ENCODE results near the gene NR6A1.

The NR6A1 gene

DNA sequence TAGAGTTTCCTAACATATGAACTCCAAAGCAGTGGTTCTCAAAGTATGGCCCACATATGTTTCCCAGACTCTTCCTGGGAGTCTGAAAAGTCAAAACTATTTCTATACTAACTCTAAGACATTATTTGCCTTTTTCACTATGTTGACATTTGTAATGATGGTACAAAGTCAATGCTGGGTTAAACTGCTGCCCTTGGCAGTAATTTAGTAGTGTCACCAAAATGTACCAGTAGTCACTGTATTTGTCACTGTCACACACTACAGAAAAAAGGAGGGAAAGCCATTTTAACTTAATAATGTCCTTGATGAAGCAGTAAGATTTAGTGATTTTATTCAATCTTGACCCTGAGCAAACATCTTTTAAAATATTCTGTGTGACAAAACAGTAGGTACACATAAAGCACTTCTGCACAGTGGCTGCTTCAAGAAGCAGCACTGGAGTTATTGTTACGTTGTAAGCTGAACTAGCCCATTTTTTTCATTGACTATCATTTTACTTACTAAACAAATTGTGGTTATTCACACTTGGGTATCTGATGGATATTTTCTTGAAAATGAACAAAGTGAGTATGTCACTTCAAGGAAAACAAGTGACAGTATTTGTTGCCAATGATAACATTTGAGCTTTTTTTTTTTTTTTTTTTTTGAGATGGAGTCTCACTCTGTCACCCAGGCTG, 90.3 kb downstream of the NR6A1 start:
- DNase-seq: no peak

DNA sequence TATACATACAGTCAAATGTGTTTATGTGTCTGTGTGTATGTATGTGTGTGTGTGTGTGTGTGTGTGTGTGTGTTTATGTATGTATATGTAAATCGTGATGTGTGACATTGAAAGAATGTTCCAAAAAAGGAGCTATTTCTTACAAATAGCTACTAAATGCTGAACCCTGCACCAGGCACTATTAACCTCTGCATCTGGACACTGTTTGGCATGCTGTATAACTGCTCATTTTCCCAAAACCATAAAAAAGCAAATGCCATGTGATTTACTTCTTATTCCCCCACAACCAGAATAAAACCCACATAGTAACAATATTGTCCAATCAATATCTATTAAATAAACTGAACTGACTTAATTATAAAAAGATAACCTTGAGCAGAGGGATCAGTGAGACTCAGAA, 91.1 kb downstream of the NR6A1 start:
- DNase-seq: no peak

DNA sequence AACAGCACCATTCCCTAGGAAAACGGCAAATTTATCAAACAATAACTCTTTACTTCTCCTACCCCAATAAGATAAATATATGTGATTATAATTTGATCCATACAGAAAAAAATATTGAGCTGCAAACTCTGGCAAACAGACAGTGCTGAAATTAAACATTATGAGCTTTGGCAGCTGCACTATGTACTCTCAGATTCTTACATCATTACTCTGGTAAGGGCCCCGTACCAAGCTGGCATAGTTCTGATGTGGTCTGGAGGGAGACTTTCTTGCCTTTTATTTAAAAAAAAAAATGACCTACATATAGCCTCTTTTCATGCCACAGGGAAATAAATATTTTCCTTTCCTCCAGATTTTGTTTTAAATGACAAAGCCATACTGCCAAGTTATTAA, 95.0 kb downstream of the NR6A1 start:
- DNase-seq: no peak

DNA sequence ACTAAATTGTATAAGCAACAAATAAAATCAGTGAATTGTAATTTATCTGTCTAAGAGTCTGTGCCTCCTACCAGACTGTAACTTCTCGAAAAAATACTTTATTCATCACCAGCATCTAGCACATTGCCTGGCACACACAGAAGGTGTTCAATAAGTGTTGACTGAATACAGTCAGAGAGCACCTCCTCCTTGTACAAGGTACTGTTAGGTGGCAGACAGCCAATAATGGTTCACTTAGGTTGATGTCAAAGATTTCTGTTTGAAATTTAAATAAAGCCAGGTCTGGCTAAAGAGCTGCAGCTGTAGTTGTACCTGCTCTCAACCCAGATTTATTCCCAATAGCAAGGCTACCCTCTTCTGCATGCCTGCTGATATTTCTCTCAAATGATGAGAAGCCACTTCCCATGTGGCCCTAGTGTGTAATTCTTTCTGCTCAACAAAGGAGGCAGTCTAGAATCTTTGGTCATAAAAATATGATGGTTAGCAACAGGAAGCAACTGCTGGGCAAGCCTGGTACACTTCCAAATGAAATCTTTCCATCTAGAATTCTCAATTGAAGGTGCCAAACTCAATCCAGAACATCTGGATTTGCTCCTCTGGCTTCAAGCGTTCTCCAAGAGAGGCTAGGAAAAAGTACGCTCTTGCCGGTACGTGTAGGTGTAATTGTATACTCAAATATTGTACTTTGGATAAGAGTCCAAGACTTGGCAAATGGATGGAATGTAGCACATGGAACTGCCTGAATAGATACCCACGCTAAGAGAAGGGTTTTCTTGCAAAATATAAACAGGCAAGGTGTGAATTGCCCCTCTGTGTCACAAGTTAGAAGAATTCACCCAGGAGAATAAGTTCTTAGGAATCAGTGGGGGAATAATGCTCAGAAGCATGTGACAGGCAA, 95.6 kb downstream of the NR6A1 start:
- no peak for DNase-seq

DNA sequence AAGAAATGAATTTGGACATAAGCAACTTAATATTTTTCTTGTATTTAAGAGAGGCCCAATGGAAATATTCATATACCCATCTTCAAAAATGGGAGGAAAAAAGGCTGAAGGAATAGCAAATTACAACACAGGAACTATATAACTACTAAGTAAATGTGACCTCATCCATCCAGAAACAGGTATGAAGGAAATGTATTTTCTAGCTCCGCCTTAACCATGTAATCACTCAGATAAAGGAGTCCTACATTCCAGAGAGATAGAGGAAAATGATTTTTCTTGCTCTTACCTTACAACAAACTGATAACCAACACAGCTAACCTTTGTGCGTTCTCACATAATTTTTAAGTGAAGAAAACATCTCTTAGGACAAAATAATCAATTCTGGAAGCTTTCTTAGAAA, 96.5 kb downstream of the NR6A1 start:
- no peak for DNase-seq

DNA sequence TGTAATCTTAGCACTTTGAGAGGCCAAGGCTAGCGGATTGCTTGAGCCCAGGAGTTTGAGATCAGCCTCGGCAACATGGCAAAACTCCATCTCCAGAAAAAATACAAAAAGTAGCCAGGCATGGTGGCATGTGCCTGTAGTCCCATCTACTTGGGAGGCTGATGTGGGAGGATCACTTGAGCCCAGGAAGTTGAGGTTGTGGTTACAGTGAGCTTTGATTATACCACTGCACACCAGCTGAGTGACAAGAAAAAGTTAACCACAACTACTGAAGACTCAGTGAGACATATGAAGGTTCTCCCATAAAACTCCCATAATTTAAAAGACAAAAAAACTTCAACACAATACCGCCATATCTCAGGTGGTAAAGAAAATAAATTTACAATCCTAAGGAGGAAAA, 98.0 kb downstream of the NR6A1 start:
- no peak for DNase-seq

DNA sequence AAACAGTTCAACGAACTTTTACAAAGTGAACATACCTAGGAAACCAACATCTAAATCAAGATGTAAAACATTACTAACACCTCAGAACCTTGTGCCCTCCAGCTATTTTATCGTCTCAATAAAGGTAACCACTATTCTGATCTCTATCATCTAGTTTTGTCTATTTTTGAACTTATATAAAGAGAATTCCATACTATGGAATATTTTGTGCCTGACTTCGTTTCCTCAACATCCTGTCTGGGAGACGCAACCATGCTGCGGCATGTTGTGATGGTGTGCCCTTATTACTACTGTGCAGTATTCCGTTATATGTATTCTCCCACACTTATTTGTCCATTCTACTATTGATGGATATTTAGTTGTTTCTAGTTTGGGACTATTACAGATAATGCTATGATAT, 99.2 kb downstream of the NR6A1 start:
- no peak for DNase-seq

DNA sequence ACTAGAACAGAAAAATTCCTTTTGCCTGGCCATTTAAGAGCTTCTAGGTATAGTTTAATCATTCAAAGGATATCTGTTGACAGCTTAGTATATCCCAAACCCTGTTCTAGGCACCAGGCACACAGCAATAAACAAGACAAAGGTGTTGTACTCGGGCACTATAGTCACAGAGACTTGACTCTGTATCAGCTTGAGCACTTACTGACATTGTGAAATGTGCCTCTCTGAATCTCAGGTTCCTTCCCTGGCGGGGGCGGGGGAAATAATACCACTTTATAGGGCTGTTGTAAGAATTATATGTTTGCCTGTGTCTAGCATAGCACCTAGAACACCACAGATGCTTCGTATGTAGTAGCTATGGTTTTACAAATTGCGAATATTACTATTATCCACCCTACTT, 104.5 kb downstream of the NR6A1 start:
- DNase-seq: no peak

DNA sequence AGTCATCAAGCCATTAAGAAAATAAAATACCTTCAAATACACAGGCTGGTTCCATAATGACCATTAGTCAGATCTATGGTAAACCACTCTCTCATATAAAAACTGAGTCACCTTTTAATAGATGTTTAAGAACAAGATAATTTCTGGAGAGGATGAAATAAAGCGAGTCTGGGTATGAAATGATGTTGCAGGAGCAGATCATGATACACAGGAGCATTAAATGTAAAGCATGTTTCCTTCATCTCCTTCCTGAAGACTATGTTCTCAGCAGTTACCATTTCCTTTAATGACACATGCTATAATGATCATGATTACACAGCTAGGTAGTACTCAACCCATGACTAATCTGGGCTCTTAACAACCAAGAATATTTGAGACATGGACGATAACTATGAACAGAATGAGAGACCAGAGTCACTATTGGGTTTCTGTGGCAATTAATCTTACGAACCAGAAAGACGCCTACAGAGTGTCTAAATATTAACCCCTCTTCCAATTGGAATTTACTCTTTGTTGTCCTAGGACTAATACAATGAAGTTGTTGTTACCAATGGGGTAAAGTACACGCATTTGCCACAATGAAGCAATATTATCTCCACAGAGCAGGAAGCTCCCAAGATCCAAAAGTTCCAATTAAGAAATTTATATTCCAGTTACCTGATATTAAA, 105.6 kb downstream of the NR6A1 start:
- no peak for DNase-seq

DNA sequence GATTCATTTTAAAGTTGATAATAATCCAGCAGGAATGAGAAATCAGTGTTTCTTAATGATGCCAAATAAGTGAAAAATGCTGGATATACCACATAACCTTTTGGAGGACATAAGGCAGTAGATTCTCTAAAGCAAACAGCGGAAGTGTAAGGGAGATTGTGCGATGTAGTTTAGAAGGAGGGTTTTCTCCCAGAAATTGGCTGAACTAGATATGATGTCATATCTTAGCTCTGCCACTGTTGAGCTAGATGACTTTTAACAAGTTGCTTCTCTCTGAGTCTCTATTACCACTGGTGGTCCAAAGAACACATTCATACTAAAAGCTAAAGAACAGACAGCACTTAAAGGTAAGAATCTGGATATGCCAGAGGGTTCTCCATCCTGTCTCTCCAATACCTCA, 107.0 kb downstream of the NR6A1 start:
- no peak for DNase-seq

DNA sequence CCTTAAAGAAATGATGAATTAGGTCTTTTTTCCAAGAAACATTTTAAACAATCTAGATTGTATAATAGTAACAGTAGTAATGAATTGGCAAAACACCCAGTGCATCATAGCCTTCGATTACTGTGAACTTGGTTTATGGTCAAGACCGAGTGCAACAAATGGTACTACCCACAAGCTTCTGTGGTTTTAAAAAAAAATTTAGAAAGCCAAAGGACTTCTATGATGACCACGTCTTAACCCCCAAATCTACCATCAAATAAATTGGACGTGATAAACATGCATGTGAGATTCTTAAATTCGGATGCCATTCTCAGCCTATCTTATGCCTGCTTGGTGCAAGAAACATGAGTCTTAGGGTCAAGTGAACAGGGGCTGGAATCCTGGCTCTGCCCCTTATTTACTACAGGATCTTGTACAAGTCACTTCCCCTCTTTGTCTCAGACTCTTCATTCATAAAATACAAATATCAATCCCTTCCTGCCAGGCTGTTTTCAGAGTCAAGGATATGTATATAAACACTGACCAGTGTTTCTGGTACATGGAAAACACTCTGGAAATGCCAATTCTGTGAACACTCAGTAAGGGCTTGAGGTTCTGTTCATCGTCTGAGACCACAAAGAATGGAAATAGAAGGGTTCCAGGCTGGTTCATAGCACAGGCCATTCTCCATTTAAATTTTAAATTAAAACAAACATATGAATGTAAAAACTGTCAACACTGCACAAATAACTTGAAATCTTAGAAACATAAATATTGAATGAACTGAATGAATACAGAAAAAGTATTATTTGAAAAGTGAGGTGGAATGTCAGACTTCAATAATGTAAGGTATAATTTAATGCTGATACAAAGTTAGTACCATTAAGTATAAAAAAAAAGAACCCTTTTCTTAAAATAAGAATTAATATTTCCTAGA, 107.8 kb downstream of the NR6A1 start:
- DNase-seq: no peak

DNA sequence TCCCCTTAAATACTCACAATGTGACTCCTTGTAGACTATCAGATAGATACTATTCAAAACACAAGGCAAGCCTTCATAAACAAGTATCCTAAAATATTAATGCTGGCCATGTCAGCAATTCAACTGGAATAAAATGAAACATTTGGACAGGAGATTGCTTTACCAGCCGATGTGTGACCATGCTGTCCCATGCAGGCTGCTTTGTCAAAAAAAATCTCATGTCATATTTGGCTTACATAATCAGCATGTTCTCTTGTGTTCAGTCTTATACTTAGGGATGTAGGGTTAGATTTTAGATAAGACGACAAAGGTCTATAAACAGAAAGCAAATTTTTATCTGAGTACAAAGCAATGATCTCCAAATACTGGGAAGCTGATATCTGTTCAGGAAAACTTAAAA, 108.5 kb downstream of the NR6A1 start:
- no peak for DNase-seq

DNA sequence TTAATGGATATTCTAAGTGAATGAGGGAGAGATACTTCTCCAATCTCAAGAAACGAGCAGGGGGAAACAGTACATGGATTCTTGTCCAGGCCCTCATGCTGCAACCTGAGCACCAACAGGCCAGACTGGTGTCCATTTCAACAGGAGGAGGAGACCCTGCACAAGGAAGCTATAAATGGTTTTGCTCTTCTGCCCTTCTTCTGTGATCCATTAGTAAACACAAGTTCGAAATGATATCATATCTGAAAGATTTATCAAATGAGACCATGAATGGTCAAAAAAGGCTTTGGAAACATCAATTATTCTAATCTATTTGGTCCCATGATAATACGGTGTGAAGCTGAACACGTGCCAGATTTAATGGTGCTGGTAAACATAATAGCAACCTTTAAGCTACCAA, 109.8 kb downstream of the NR6A1 start:
- DNase-seq: peak; percentile 15

DNA sequence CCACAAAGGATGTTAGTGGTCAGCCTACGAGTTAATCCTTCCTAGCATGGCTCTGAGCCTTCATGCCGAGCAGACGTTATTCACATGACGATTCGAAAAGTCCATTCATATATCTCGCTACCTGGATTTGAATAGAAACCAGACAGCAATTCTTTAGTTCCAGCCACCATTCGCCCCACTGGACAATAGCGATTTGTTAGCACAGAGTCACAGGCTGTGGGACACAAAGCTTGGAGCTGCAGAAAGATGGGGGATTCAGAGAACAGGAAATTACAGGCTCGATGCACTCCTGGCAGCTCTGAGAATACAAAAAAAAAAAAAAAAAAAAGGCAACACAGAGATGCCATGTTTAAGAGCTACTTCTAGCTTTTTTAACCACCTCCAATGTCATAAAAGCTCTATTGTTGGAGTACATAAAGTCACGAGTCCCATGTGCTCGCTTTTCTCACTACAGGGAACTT, 110.7 kb downstream of the NR6A1 start:
- DNase-seq: peak; percentile 53

DNA sequence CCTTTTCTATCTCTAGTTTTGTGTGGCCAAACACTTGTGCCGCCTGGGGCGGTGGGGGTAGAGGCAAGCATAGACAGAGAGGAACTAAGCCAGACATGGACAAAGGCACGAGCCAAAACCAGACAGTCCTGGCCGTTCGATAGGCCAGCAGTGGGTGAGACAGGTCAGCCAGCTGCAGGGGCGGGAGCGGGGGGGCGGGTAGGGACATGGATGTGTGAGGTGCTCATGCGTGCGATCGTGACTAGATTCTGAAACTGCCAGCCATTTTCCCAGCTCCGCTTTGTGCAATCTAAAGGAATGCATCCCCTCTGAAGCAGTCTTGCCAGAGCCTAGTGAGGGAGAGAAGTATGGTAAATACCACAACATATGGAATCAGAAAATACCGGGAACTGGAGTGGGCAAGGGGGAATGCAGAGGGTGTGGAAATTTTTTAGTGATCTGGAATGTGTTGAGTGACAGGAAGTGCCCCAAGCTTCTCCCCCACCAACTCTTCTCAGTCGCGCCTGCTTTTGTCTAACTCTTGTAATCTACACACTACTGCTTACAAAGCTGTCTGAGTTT, 111.9 kb downstream of the NR6A1 start:
- DNase-seq: peak; percentile 35

DNA sequence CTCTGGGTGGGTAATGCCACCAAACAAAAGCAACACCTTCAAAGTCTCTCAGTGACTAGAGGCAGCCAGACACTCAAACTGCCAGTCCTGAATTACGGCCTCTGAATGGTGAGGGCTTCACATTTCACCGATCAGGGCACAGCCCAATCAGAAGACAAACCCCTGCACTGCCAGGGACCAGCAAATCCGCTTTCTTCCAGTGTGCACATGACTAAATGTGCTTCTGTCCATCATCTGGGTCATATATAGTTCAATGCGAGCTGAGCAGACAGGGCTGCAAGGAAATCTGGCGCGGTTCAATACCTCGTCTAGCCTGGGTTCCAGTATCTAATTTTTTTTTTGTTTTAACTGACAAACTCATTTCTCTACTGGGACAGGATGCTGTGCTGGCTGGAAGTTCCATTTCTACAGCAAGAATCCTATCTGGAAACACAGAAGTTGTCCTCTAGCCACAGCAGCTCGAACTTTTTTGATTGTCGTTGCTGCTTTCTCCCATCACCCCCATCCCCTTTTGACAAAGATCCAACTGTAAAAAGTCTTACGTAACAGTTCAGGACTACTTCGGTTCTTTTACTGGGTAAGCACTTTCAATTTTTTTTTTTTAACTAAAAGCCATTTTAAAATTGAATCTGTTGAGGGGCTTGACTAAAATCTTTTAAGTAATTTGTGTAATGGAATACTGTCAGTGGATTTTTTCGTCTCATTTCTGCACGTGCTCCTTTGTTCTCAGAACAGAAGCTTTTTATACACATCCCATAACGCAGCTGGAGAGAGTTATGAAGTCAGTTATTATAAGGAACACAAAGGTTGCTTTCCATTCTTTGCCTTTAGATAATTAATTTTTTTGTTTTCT, 112.7 kb downstream of the NR6A1 start:
- DNase-seq: peak; percentile 95

DNA sequence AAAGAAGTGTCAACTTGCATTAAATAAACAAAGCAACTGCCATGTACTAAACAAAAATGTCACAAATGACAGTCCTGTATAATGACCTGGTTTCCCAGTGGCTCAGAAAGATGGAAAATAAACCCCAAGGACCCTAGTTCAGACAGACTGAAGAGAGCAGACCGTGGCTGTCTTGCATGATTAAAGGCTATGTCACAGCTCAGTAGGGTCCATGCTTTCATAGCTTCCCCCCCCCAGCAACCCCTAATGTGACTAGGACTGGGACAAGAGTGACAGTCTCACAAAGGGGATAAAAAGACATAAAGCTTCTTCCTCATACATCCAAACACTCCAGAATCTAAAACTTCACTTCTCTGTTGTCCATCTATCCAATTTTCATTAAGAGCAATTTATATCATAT, 113.6 kb downstream of the NR6A1 start:
- no peak for DNase-seq

DNA sequence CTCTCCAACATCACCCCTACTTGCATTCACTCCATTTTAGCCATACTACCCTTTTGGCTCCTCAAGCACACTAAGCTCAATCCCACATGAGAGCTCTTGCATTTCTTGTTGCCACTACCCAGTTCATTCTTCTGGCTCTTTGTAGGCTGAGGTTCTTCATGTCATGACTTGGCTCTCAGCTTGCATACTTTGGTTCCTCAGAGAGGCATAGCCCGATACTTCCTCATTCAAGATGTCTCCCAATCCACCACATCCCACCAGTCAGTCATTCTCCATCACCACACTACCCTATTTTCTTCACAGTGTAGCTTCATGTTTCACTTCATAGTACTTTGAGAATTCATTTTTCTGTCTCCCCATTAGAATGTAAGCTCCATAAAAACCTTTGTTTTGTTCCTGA, 116.7 kb downstream of the NR6A1 start:
- no peak for DNase-seq

DNA sequence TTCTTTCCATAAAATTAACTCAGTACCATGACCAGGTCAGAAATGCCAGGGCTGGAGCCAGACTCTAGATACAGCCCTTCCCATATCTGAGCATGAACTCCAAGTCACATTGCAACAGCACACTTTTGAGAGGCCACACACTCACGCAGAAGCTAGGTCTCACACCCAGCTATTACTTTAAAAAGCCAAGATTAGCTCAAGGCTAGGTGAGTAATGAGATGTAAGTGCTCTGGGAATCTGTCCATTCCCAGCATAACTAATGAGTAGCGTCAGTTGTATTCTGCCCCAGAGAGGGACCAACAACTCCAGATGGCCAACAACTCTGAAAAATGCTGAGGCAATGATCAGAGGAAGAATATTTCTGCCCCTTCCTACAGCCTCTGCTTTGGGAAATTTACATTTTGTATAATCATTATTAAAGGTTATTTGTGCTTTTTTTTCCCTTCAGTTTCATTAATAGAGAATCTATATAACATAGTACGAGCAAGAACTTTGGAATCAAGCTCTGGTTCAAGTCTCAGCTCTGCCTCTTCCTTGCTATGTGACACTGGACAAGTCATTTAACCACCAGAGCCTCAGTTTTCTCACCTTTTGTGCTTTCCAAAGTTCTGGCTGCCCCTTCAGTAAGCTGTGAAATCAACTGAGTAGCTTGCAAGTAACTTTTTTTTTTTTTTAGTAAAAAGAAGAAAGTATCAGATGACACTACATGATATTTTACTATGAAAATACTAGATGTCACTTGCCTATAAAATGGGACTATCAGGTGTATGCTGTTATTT, 118.3 kb downstream of the NR6A1 start:
- no peak for DNase-seq

DNA sequence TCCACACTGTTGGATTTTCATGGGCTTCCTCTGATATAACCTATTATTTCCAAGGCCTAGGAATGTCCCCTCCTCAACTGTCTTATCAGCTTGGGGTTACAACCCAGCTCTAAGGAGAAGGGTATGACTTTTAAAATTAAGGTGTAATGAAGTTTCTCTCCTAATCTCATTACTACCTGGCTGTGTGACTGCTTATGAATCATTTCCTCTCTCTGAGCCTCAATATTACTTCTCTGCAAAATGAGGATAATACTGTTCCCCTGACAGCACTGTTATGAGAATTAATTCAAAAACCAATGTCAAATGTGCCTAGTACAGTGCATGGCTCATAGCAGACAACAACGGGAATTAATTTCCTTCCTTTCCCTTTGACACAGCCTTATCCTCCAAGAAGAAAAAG, 118.9 kb downstream of the NR6A1 start:
- DNase-seq: no peak

DNA sequence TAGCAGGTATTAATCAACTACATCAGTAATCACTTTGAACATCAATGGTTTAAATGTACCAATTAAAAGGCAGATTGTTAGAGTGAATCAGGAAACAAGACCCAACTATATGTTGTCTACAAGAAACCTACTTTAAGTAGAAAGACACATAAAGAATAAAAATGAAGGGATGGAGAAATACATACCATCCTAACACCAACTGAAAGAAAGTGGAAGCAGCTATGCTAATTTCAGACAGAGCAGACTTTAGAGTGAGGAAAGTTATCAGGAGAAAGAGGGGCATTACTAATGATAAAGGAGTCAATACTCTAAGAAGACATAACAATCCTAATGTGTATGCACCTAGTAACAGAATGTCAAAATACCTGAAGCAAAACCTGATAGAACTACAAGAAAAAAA, 125.8 kb downstream of the NR6A1 start:
- DNase-seq: no peak
